Erythroblast (primary cell): ENCODE data around the gene OGFRL1.

Source experiments
- GATA1 ChIP-seq: IDR thresholded peaks from 2 replicates; pipeline ENCODE4 v1.6.1; 2011; ENCODE audit warnings: low read depth, mild to moderate bottlenecking, control low read depth, low read length, moderate library complexity
- POLR2A ChIP-seq: IDR thresholded peaks from 2 replicates; pipeline ENCODE4 v1.6.1; 2011; ENCODE audit warnings: mild to moderate bottlenecking, low read length

DNA sequence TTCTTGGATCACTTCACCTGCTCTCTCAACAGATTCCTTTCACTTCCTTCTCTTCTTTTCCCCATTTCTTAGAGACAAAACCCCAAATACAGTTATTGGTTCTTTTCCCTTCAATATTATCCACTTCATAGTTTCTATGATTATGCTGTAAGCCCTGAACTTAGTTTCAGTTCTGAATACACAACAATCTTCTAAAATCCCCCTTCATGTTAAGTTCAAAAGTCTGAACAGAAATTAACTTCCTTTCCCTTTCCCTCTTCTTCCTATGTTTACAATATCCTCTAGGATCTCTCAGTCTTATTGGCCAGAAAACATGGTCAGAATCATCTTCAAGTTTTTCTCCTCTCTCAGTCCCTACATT, 57.7 kb downstream of the OGFRL1 start:
- no peak for TF ChIP-seq POLR2A
- no peak for TF ChIP-seq GATA1
